C4-2B (cell line): ENCODE results near the gene NUDT22.

Experiments used
- H3K27ac ChIP-seq: fragments of 450-650 bp; 2 replicates; pipeline ENCODE4 v1.5.1; 2017
- CTCF ChIP-seq: fragments of 450-650 bp; conservative IDR thresholded peaks from 2 replicates; pipeline ENCODE4 v1.5.1; 2017; ENCODE audit warnings: mild to moderate bottlenecking
- ZFX ChIP-seq: fragments of 450-650 bp; IDR thresholded peaks from 2 replicates; pipeline ENCODE4 v1.6.1; 2017

Gene NUDT22

GRCh38 chr11:64207256-64208085, 18.6 kb upstream of the NUDT22 start:
- no peak for TF ChIP-seq CTCF
- H3K27ac ChIP-seq, result no peak overlapping the region

DNA sequence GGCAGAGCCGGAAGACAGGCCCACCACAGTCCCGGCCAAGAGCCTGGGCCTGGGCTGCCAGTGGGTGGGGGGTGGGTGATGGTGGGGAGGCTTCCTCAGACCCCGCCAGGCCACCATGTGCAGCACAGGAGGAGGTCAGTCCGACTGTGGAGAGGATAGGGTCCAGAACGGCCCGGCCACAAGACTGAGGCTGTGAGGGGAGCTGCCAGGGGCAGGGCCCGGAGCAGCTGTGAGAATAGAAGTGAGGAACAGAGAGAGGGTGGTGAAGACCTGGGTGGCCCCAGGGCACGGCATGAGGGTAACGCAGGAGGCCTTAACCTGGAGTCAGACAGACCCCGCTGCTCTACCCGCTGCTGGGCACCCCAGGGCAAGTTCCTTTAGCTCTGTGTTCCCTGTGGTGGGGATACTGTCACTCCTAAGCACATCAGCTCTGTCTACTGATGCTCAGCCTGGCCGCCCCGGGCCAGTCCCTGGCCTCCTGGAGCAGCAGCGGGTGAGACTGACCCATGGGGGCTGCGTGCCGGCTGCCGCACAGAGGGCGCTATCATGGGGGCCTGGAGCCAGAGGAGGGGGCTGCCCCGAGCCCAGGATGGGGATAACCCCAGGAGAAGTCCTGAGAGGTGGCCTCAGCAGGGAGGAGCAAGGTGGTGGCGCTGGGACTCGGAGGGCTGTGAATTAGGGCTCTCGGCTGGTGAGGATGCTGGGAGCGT, 17.8 kb upstream of the NUDT22 start:
- TF ChIP-seq CTCF (no peak), ZFX (no peak)
- no peak overlapping the region for H3K27ac ChIP-seq

DNA sequence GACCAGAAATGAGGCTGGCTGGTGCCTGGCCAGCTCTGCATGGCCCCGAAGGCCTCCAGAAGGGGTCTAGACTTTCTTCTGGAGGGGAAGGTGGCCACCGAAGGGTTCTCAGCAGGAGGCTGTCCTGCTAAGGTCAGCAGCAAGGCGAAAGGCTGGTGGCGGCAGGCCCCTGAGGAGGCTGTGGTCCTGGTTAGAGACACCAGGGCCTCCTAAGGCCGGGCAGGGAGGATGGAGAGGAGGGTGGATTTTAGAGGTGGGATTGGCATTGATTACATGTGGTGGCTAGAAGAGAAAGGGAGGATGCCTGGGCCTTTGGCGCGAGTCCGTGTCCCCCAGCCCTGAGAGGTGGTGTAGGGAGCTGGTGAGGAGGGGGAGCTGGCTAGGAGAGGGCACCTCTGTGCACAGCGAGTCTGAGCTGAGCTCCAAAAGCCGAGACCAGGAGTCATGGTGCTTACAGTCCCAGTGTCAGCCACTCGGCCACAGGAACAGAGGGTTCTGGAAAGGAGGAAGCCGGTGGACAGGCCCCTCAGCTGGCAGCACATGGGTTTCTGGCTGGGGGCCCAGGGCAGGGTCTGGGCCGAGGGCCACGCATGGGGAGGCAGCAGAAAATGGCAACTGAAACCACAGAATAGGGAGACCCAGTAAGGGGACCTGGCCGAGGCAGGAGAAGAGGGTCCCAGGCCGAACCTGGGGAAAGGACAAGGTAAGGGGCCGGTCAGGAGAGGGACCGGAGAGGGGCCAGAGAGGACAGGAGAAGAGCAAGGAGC, 17.1 kb upstream of the NUDT22 start:
- TF ChIP-seq CTCF (no peak), ZFX (no peak)
- no peak overlapping the region for H3K27ac ChIP-seq

DNA sequence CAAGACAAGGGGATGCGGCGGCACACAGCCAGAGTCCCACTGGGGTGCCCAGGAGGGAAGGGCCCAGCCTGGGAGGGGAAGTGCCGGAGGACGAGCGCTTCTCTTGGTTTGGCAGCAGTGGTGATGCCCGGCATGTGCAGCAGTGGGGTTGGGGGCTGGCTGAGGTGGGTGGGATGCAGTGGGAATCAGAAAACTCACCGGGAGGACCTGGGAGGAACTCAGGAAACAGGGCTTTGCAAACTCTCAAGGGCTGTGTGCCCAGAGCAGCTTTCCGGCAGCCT, 16.6 kb upstream of the NUDT22 start:
- no peak overlapping the region for H3K27ac ChIP-seq
- TF ChIP-seq CTCF, result no peak
- TF ChIP-seq ZFX, result no peak

- TF ChIP-seq CTCF (no peak), ZFX (no peak)
Observed at GRCh38 chr11:64210301-64211020, 15.6 kb upstream of the NUDT22 start.

DNA sequence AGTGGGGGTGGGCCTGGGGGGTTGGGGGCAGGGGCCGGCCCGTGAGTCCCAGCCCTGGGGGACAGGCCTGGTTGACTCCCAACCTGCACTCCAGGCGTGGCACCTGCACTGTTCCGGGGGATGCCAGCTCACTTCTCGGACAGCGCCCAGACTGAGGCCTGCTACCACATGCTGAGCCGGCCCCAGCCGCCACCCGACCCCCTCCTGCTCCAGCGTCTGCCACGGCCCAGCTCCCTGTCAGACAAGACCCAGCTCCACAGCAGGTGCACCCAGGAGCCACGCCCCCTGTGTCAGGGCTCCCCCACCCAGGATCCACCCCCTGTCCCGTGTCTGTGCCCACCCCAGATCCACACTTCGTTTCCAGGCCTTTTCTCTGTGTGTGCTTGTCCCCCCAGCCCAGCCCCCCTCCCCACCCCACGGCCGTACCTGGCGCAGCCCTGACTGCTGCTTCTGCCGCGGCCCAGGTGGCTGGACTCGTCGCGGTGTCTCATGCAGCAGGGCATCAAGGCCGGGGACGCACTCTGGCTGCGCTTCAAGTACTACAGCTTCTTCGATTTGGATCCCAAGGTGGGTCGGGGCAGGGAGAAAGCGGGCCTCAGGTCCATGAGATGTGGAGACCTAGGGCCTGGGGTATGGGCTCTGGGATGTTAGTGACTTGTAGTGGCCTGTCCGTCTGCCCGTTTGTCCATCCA, 14.7 kb upstream of the NUDT22 start:
- TF ChIP-seq ZFX (no peak), CTCF (no peak)
- no peak overlapping the region for H3K27ac ChIP-seq

More at GRCh38 chr11:64210301-64211020, 15.6 kb upstream of the NUDT22 start:
- H3K27ac ChIP-seq, result no peak overlapping the region
